ENCODE data around the gene SERPINB6.

- peak; percentile 7 to 57 for TF ChIP-seq POLR2A (IDR thresholded peaks at IDR 0.05)
- peak in 1 of 6 experiments; percentile 8 for TF ChIP-seq CTCF (IDR thresholded peaks at IDR 0.05)
Observed at GRCh38 chr6:2979819-2980464, 8.6 kb upstream of the SERPINB6 start.
